Loucy (cell line): ENCODE measurements around the gene GBF1.

Experiments used
- H2AFZ ChIP-seq: fragments of 200-600 bp; sonication (generic); 2 replicates; pipeline ENCODE4 v1.6.0; 2016; ENCODE audit warnings: antibody characterized with exemption, mild to moderate bottlenecking, low read length, moderate library complexity
- H3F3A ChIP-seq: fragments of 200-600 bp; 2 replicates; pipeline ENCODE4 v1.6.0; 2016; ENCODE audit warnings: antibody characterized with exemption, low read depth, mild to moderate bottlenecking
- H3K27me3 ChIP-seq: fragments of 200-600 bp; sonication (generic); 2 replicates; pipeline ENCODE4 v1.6.1; 2014; ENCODE audit warnings: low read length, mild to moderate bottlenecking; ENCODE audit not compliant: insufficient read depth, poor library complexity, severe bottlenecking
- H3K36me3 ChIP-seq: fragments of 200-600 bp; sonication (generic); 2 replicates; pipeline ENCODE4 v1.6.1; 2016; ENCODE audit warnings: low read length; ENCODE audit not compliant: insufficient read depth
- H3K4me1 ChIP-seq: fragments of 200-600 bp; sonication (generic); 2 replicates; pipeline ENCODE4 v1.5.1; 2014; ENCODE audit warnings: low read length, mild to moderate bottlenecking; ENCODE audit not compliant: insufficient read depth, poor library complexity, severe bottlenecking
- H3K4me2 ChIP-seq: fragments of 200-600 bp; sonication (generic); 2 replicates; pipeline ENCODE4 v1.6.0; 2014; ENCODE audit warnings: antibody characterized with exemption, low read length, low read depth, mild to moderate bottlenecking; ENCODE audit not compliant: poor library complexity, severe bottlenecking
- H3K4me3 ChIP-seq: fragments of 200-600 bp; sonication (generic); 2 replicates; pipeline ENCODE4 v1.5.1; 2014; ENCODE audit warnings: low read length, mild to moderate bottlenecking, mixed read lengths; ENCODE audit not compliant: poor library complexity, severe bottlenecking
- H3K79me2 ChIP-seq: fragments of 200-600 bp; sonication (generic); 2 replicates; pipeline ENCODE4 v1.6.1; 2014; ENCODE audit warnings: low read length; ENCODE audit not compliant: insufficient read depth
- H3K9ac ChIP-seq: fragments of 200-600 bp; sonication (generic); 2 replicates; pipeline ENCODE4 v1.6.0; 2014; ENCODE audit warnings: mild to moderate bottlenecking, low read depth, low read length, moderate library complexity; ENCODE audit not compliant: poor library complexity, severe bottlenecking
- H3K9me2 ChIP-seq: fragments of 200-600 bp; sonication (generic); replicated peaks from 2 replicates; pipeline ENCODE4 v1.6.1; 2016; ENCODE audit warnings: low read depth, low read length, mixed read lengths
- H3K9me3 ChIP-seq: fragments of 200-600 bp; sonication (generic); 2 replicates; pipeline ENCODE4 v1.6.1; 2014; ENCODE audit warnings: mild to moderate bottlenecking, antibody characterized with exemption, low read length, low read depth; ENCODE audit not compliant: insufficient read depth
- H4K20me1 ChIP-seq: fragments of 200-600 bp; sonication (generic); 2 replicates; pipeline ENCODE4 v1.6.0; 2014; ENCODE audit warnings: antibody characterized with exemption, low read length, mild to moderate bottlenecking; ENCODE audit not compliant: insufficient read depth, poor library complexity, severe bottlenecking
- EZH2phosphoT487 ChIP-seq: fragments of 200-600 bp; IDR thresholded peaks from 2 replicates; pipeline ENCODE4 v1.6.1; 2018; ENCODE audit warnings: antibody characterized with exemption, mild to moderate bottlenecking, moderate library complexity, borderline replicate concordance
- TF ChIP-seq, protein P1 (sequence below): fragments of 200-600 bp; sonication (generic); conservative IDR thresholded peaks from 2 replicates; pipeline ENCODE4 v1.5.1; 2014; ENCODE audit warnings: mild to moderate bottlenecking, antibody characterized with exemption, low read length

GBF1 gene

GRCh38 chr10:102297101-102297500 lies 51.8 kb downstream of the GBF1 start:
- no peak overlapping the region for H3K4me3 ChIP-seq
- H3K27me3 ChIP-seq, result no peaks in the 10 kb centered on the region

DNA sequence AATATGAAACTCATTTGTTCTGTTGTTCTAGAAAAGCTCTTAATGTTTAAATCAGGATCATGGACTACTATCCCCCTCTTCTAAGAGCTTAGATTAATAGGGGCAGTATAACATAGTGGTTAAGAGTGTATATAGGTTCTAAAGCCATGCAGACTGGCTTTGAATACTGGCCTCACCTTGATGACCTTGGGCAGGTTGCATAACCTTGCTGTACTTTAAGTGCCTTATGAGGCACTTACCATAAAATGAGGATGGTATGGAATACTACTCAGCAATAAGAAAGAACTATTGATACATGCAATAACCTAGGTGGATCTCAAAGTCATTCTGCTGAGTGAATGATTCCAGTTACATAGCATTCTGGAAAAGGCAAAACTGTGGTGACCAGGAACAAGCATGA lies 53.6 kb downstream of the GBF1 start:
- H3K4me2 ChIP-seq, result no peak overlapping the region
- H3K9me2 ChIP-seq, result no peaks in the 10 kb centered on the region
- peaks cover 18% of the 10 kb centered on the region for H4K20me1 ChIP-seq
- peaks cover 46% of the 10 kb centered on the region for H3K79me2 ChIP-seq
- no peaks in the 10 kb centered on the region for H3K27me3 ChIP-seq
- TF ChIP-seq EZH2phosphoT487, result no peak
- TF ChIP-seq, protein P1, sequence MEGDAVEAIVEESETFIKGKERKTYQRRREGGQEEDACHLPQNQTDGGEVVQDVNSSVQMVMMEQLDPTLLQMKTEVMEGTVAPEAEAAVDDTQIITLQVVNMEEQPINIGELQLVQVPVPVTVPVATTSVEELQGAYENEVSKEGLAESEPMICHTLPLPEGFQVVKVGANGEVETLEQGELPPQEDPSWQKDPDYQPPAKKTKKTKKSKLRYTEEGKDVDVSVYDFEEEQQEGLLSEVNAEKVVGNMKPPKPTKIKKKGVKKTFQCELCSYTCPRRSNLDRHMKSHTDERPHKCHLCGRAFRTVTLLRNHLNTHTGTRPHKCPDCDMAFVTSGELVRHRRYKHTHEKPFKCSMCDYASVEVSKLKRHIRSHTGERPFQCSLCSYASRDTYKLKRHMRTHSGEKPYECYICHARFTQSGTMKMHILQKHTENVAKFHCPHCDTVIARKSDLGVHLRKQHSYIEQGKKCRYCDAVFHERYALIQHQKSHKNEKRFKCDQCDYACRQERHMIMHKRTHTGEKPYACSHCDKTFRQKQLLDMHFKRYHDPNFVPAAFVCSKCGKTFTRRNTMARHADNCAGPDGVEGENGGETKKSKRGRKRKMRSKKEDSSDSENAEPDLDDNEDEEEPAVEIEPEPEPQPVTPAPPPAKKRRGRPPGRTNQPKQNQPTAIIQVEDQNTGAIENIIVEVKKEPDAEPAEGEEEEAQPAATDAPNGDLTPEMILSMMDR, result no peak
- H3K36me3 ChIP-seq, result peaks cover 8% of the 10 kb centered on the region; the same call in 1 of the 2 replicates
- H3K4me3 ChIP-seq, result no peak overlapping the region
- no peaks in the 10 kb centered on the region for H3F3A ChIP-seq
- H3K9me3 ChIP-seq, result no peaks in the 10 kb centered on the region
- no peak overlapping the region for H2AFZ ChIP-seq
- H3K9ac ChIP-seq, result no peak overlapping the region
- H3K4me1 ChIP-seq, result peaks cover 4% of the 10 kb centered on the region

More at GRCh38 chr10:102297101-102297500, 51.8 kb downstream of the GBF1 start:
- Histone ChIP-seq H3K9ac (no peak overlapping the region), H3K9me2 (no peaks in the 10 kb centered on the region), H3K4me1 (peaks cover 4% of the 10 kb centered on the region), H3F3A (no peaks in the 10 kb centered on the region), H2AFZ (no peak overlapping the region), H3K4me2 (no peak overlapping the region), H3K9me3 (no peaks in the 10 kb centered on the region), H3K36me3 (peaks cover 8% of the 10 kb centered on the region; the same call in 1 of the 2 replicates), H3K79me2 (peaks cover 41% of the 10 kb centered on the region), H4K20me1 (peaks cover 24% of the 10 kb centered on the region)
- no peak for TF ChIP-seq EZH2phosphoT487
- TF ChIP-seq, protein P1, result no peak

- H3K9me3 ChIP-seq, result no peaks in the 10 kb centered on the region
- H2AFZ ChIP-seq, result no peak overlapping the region
- H3K79me2 ChIP-seq, result peaks cover 48% of the 10 kb centered on the region
- TF ChIP-seq EZH2phosphoT487, result no peak
- TF ChIP-seq, protein P1, result no peak
- peaks cover 8% of the 10 kb centered on the region; the same call in 1 of the 2 replicates for H3K36me3 ChIP-seq
- no peaks in the 10 kb centered on the region for H3F3A ChIP-seq
- H3K9ac ChIP-seq, result no peak overlapping the region
- no peak overlapping the region for H3K4me2 ChIP-seq
- peaks cover 4% of the 10 kb centered on the region for H3K4me1 ChIP-seq
- no peaks in the 10 kb centered on the region for H3K9me2 ChIP-seq
- peaks cover 18% of the 10 kb centered on the region for H4K20me1 ChIP-seq
- H3K4me3 ChIP-seq, result no peak overlapping the region
- no peaks in the 10 kb centered on the region for H3K27me3 ChIP-seq
Measured at GRCh38 chr10:102299873-102300272, 54.5 kb downstream of the GBF1 start.
